ENCODE data around the gene POC1A.

POC1A gene

GRCh38 chr3:52068730-52069129, 85.5 kb downstream of the POC1A start:
- no peak for TF ChIP-seq CTCF (IDR thresholded peaks at IDR 0.05)

GRCh38 chr3:52068055-52068571, 86.1 kb downstream of the POC1A start:
- no peak for TF ChIP-seq CTCF (IDR thresholded peaks at IDR 0.05)

- no peak for TF ChIP-seq CTCF (IDR thresholded peaks at IDR 0.05)
Observed at GRCh38 chr3:52067526-52067925, 86.7 kb downstream of the POC1A start.

- no peak for TF ChIP-seq CTCF (IDR thresholded peaks at IDR 0.05)
Observed at GRCh38 chr3:52067046-52067445, 87.2 kb downstream of the POC1A start.

GRCh38 chr3:52065264-52065756, 88.9 kb downstream of the POC1A start:
- no peak for TF ChIP-seq CTCF (IDR thresholded peaks at IDR 0.05)

GRCh38 chr3:52064561-52064960, 89.7 kb downstream of the POC1A start:
- TF ChIP-seq CTCF (IDR thresholded peaks at IDR 0.05): no peak

GRCh38 chr3:52063026-52063723, 91.0 kb downstream of the POC1A start:
- no peak for TF ChIP-seq CTCF (IDR thresholded peaks at IDR 0.05)

Measured in LNCAP (cell line).